HAP-1 (cell line): ENCODE data around the gene ARL6IP4.
A peak's percentile ranks its signal among the peaks of the same experiment; 100 is the strongest.
"Not testable (repeated sequence)": the region's sequence is repeated elsewhere in the genome, so short reads cannot be mapped to it uniquely, and the experiment has no call there.

Source experiments
- DNase-seq, 2 experiments: peaks; one replicate each; pipeline ENCODE4 v3.0.0-alpha.2; 2016 to 2020; ENCODE audit warnings: low spot score in 2 of 2
- H3K27me3 ChIP-seq: fragments of 250-450 bp; sonication (Bioruptor Pico); 2 replicates; pipeline ENCODE4 v1.5.1; 2020; ENCODE audit warnings: low read depth, mild to moderate bottlenecking, moderate library complexity
- H3K36me3 ChIP-seq: fragments of 250-450 bp; sonication (Bioruptor Pico); replicated peaks from 2 replicates; pipeline ENCODE4 v1.5.1; 2020; ENCODE audit warnings: mild to moderate bottlenecking
- H3K4me1 ChIP-seq: fragments of 250-450 bp; sonication (Bioruptor Pico); 2 replicates; pipeline ENCODE4 v1.5.1; 2020; ENCODE audit warnings: mild to moderate bottlenecking
- H3K4me3 ChIP-seq: fragments of 250-450 bp; sonication (Bioruptor Pico); 2 replicates; pipeline ENCODE4 v1.5.1; 2020; ENCODE audit warnings: mild to moderate bottlenecking, moderate library complexity
- H3K9me3 ChIP-seq: fragments of 250-450 bp; sonication (Bioruptor Pico); 2 replicates; pipeline ENCODE4 v1.5.1; 2020; ENCODE audit warnings: mild to moderate bottlenecking, moderate library complexity
- in situ Hi-C: fragments of 300-500 bp; cut with MboI; formaldehyde crosslinking; loops from 3 replicates; pipeline ENCODE4 v1.14.3; 2020; ENCODE audit warnings: low sequenced_read_pairs, inconsistent platforms, mixed read lengths

ARL6IP4 gene

DNA sequence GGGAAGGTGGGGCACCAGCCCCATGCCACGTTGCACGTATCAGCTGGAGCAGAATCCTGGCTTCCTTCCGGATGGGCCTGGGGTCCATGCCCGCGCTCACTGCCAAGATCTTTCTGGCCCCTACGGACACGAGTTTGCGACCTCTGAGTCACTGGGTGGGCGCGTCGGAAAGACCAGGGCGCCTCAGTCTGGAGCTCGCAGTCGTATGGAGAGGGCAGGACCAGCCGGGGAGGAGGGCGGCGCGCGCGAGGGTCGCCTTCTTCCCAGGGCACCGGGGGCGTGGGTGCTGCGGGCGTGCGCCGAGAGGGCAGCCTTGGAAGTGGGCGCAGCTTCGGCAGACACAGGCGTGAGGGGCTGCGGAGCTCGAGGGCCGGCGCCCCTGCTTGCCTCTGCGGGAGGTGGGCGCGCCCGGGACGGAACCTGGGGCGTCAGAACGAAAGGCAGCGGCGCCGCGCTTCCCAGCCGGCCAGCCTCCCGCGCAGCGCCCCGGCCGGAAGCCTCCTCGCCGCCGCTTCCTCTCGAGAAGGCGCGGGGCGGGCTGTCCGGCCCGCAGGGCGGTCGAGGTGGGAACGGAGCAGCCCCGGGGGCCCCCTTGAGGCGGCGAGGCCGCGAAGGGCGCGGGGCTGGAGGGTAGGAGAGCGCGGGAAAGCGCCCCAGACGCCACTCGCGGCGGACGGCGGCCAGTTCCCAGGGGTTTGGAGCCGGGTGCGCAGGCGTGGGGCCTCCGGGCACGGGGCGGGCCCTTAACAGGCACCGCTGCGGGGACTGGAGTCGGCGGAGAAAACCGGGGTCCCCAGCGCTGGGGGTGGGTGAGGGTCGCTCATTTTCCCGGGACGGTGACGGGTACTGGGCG is at the start of gene ARL6IP4:
Gene ARL6IP4 (plus strand): TSS at position 499 of the 853 bp plus-strand sequence. CDS start 459 bp downstream, outside the sequence.
- Histone ChIP-seq H3K4me3 (peak within 1 kb of the TSS; percentile 90), H3K9me3 (no peaks in the 10 kb centered on the region), H3K36me3 (peaks cover 31% of the 10 kb centered on the region), H3K27me3 (no peaks in the 10 kb centered on the region), H3K4me1 (peaks cover 17% of the 10 kb centered on the region)
- in situ Hi-C loops: no loop called here
- DNase-seq: peak; percentile 51 to 67

- Histone ChIP-seq H3K4me1 (no peaks in the 10 kb centered on the region), H3K27me3 (no peaks in the 10 kb centered on the region), H3K36me3 (no peaks in the 10 kb centered on the region), H3K4me3 (no peak overlapping the region), H3K9me3 (no peaks in the 10 kb centered on the region)
- in situ Hi-C loops: no loop called here
- DNase-seq: no peak
Observed at GRCh38 chr12:122932207-122932606, 48.3 kb upstream of the ARL6IP4 start.

- Histone ChIP-seq H3K4me1 (no peaks in the 10 kb centered on the region), H3K27me3 (no peaks in the 10 kb centered on the region), H3K36me3 (no peaks in the 10 kb centered on the region), H3K9me3 (no peaks in the 10 kb centered on the region), H3K4me3 (no peak overlapping the region)
- in situ Hi-C loops: no loop called here
- no peak for DNase-seq
Observed at GRCh38 chr12:122934722-122935121, 45.8 kb upstream of the ARL6IP4 start.

GRCh38 chr12:122935318-122935717 is 45.2 kb upstream of the ARL6IP4 start:
- DNase-seq: no peak
- H3K36me3 ChIP-seq: no peaks in the 10 kb centered on the region
- in situ Hi-C loops: no loop called here
- H3K4me3 ChIP-seq: no peak overlapping the region
- no peaks in the 10 kb centered on the region for H3K27me3 ChIP-seq
- no peaks in the 10 kb centered on the region for H3K9me3 ChIP-seq
- H3K4me1 ChIP-seq: no peaks in the 10 kb centered on the region

DNA sequence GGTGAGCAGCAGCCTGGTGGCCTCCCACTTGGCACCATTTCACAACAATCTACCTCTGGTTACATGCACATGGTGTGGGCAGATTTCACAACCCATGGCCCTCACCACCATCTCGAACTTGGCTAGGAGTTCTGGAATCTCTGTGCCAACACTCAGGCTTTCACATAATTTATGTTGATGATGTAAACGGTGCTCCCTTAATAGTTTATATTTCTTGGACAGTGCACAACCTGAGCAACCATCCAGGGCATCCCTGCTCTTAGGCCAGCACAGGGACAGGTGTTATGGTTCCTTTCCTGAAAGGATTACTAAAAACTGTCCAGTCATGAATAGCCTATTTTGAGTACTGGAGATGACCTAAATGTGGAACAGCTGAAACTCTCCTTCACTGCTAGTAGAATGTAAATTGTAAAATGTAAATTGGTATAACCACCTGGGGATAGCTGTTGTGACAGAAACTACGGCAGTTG is 42.8 kb upstream of the ARL6IP4 start:
- H3K4me3 ChIP-seq: no peak overlapping the region

GRCh38 chr12:122939125-122939524 is 41.4 kb upstream of the ARL6IP4 start:
- no peak for DNase-seq
- no peaks in the 10 kb centered on the region for H3K4me1 ChIP-seq
- no peaks in the 10 kb centered on the region for H3K27me3 ChIP-seq
- no peaks in the 10 kb centered on the region for H3K36me3 ChIP-seq
- no peaks in the 10 kb centered on the region for H3K9me3 ChIP-seq
- in situ Hi-C loops: no loop called here
- H3K4me3 ChIP-seq: no peak overlapping the region

More for the DNA sequence above, 42.8 kb upstream of the ARL6IP4 start:
- Histone ChIP-seq H3K36me3 (no peaks in the 10 kb centered on the region), H3K4me1 (no peaks in the 10 kb centered on the region), H3K9me3 (no peaks in the 10 kb centered on the region), H3K27me3 (no peaks in the 10 kb centered on the region)
- DNase-seq: no peak
- in situ Hi-C loops: no loop called here

DNA sequence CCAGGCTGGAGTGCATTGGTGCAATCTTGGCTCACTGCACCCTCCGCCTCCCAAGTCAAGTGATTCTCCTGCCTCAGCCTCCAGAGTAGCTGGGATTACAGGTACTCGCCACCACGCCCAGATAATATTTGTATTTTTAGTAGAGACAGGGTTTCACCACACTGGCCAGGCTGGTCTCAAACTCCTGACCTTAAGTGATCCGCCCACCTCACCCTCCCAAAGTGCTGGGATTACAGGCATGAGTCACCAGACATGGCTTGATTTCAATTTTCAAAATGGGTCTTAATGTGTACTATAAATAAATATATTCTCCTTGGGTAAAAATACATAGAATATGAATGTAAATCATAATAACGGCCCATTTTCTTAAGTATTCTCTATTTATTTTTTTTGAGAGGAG is 39.1 kb upstream of the ARL6IP4 start:
- H3K9me3 ChIP-seq, H3K27me3 ChIP-seq, H3K4me1 ChIP-seq, in situ Hi-C loops, H3K4me3 ChIP-seq, H3K36me3 ChIP-seq, DNase-seq: not testable (repeated sequence)

DNA sequence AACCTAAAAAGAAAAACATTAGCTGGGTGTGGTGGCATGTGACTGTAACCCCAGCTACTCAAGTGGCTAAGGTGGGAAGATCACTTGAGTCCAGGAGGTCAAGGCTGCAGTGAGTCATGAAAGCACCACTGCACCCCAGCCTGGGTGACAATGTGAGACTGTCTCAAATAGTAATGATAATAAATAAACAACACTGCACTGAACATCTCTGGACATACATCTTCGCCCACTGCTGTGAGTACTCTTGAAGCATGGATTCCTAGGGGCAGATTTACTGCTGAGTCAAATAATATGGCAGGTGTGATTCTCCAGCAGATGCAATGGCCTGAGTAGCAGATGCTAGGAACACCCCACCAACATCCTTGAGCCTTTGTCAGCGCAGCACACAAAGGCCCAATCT is 37.8 kb upstream of the ARL6IP4 start:
- in situ Hi-C loops: no loop called here
- no peaks in the 10 kb centered on the region for H3K27me3 ChIP-seq
- no peaks in the 10 kb centered on the region for H3K36me3 ChIP-seq
- no peak overlapping the region for H3K4me3 ChIP-seq
- H3K4me1 ChIP-seq: no peaks in the 10 kb centered on the region
- no peak for DNase-seq
- no peaks in the 10 kb centered on the region for H3K9me3 ChIP-seq

DNA sequence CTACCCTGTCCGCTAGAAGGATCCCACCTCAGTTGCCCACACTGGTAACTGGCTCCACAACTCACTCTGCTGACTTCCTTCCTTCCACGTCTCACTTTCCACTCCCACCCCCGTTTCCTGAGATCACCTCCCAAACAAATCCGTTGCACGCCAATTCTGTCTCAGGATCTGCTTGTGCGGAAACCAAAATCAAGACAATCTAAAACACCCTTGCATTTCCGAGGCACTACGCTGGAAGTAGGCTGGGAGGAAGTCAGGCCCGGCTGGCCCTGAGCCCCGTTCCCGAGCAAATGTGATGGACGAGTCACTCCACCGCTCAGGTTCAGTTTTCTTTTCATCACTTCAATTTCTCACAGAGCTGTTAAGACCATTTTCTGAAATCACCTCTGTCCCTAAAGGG is 37.3 kb upstream of the ARL6IP4 start:
- H3K4me3 ChIP-seq: no peak overlapping the region
- in situ Hi-C loops: no loop called here
- H3K4me1 ChIP-seq: no peaks in the 10 kb centered on the region
- H3K9me3 ChIP-seq: no peaks in the 10 kb centered on the region
- no peaks in the 10 kb centered on the region for H3K36me3 ChIP-seq
- no peak for DNase-seq
- H3K27me3 ChIP-seq: no peaks in the 10 kb centered on the region

DNA sequence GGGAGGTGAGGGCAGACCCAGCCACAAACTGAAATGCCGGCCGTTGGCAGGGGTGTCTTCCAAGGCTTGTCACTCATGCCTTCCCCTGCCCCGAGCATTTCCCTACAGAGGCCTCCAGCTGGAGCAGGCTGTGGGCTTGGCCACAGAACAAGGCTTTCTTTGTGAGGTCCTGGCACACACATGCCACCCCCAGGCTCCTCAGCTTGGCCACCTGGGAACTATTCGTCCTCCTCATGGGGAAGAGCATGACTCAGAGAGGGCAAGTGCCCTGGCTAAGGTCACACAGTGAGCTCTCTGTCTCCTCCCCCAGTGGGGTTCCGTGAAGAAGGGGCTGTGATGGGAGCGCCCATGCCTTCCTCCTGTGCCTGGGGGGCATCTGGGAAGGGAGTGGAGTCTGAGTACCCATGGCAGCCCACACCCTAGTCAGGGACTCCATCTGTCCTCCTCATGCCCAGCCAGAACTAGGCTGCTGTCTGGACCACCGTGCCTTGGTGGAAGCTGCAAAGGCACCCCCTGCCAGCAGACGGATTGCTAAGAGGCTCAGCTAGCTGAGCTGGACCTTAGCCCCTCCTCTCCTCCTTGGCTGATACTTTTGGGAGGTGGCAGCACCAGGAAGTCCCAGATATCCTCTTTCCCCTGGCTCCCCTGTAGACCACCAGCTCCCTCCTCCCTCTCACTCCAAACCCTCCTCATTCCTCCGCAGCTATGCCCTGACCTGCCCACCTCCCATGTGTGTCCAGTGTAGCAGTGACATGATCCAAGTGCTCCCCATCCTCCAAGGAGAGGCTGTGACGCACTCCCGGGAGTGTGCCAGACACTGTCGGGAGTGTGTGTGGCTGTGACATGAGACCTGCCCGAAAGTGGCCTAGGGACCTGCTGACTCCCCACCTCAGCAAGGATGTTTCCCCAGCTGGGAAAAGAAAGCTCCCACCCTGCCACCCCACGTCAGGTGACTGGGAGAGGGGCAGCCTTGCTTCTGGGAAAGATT is 35.6 kb upstream of the ARL6IP4 start:
- Histone ChIP-seq H3K36me3 (no peaks in the 10 kb centered on the region), H3K4me3 (no peak overlapping the region), H3K27me3 (no peaks in the 10 kb centered on the region), H3K4me1 (no peaks in the 10 kb centered on the region), H3K9me3 (no peaks in the 10 kb centered on the region)
- in situ Hi-C loops: no loop called here
- DNase-seq: no peak

GRCh38 chr12:122946690-122947341 is 33.7 kb upstream of the ARL6IP4 start:
- Histone ChIP-seq H3K36me3 (no peaks in the 10 kb centered on the region), H3K4me3 (no peak overlapping the region), H3K4me1 (no peaks in the 10 kb centered on the region), H3K9me3 (no peaks in the 10 kb centered on the region), H3K27me3 (no peaks in the 10 kb centered on the region)
- in situ Hi-C loops: no loop called here
- no peak for DNase-seq

DNA sequence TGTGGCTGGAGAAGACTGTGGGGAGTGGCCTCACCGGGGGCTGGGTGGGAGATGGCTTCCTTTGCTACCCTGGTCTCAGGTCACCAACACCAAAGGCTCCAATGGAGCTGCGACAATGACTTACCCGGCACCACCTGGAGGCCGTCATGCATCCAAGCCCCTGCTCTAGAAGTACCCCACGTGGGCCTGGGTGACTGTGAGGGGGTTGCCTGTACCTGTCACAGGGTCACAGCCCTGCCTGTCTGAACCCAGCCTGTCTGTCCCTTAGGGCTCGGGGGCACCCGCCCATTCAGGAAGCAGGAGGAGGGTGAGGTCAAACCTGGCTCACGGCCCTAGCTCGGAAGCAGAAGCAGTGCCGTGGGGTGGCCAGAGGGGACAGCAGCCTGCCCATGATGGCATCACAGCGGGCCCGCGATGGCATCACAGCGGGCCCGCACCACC is 33.1 kb upstream of the ARL6IP4 start:
- H3K36me3 ChIP-seq: no peaks in the 10 kb centered on the region
- H3K4me1 ChIP-seq: no peaks in the 10 kb centered on the region
- no peaks in the 10 kb centered on the region for H3K27me3 ChIP-seq
- DNase-seq: no peak
- H3K9me3 ChIP-seq: no peaks in the 10 kb centered on the region
- in situ Hi-C loops: no loop called here
- no peak overlapping the region for H3K4me3 ChIP-seq

GRCh38 chr12:122948605-122949004 is 31.9 kb upstream of the ARL6IP4 start:
- in situ Hi-C loops: no loop called here
- Histone ChIP-seq H3K27me3 (no peaks in the 10 kb centered on the region), H3K36me3 (no peaks in the 10 kb centered on the region), H3K4me3 (no peak overlapping the region), H3K9me3 (no peaks in the 10 kb centered on the region), H3K4me1 (no peaks in the 10 kb centered on the region)
- DNase-seq: no peak
